ENCODE measurements around the gene KIF26B.

DNA sequence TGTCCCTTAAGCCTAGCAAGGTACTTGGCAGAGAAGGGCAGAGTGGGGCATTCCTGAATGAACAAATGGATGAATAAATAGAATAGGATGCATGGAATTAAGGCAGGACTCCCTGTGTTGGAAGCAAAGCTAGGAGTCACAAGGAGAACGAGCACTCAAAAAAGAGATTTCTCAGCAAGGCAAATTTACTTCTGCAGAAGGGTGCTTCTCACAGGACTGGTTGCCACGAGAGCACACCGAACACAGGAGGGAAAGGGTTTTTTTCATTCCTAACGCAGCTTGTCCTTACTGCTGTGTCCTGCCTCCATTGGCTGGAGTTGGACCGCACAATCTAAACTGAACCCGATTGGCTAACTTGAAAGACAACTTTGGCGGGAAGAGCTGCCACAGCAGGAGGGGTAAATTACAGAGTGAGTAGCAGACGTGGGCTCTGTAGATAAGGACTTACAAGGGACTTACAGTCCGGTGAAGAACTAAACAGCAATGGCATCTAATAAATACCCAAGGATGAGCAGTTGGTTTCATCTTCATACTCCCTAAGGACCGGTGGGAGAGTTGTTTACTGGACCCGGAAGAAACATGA, 52.4 kb downstream of the KIF26B start:
- TF ChIP-seq, protein P1, sequence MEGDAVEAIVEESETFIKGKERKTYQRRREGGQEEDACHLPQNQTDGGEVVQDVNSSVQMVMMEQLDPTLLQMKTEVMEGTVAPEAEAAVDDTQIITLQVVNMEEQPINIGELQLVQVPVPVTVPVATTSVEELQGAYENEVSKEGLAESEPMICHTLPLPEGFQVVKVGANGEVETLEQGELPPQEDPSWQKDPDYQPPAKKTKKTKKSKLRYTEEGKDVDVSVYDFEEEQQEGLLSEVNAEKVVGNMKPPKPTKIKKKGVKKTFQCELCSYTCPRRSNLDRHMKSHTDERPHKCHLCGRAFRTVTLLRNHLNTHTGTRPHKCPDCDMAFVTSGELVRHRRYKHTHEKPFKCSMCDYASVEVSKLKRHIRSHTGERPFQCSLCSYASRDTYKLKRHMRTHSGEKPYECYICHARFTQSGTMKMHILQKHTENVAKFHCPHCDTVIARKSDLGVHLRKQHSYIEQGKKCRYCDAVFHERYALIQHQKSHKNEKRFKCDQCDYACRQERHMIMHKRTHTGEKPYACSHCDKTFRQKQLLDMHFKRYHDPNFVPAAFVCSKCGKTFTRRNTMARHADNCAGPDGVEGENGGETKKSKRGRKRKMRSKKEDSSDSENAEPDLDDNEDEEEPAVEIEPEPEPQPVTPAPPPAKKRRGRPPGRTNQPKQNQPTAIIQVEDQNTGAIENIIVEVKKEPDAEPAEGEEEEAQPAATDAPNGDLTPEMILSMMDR (IDR thresholded peaks at IDR 0.05; ENCODE audit: low read depth, low read length), result no peak
- TF ChIP-seq, protein P2, sequence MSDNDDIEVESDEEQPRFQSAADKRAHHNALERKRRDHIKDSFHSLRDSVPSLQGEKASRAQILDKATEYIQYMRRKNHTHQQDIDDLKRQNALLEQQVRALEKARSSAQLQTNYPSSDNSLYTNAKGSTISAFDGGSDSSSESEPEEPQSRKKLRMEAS (IDR thresholded peaks at IDR 0.05; ENCODE audit: low read depth, low read length), result no peak
- TF ChIP-seq POLR2A (IDR thresholded peaks at IDR 0.05; ENCODE audit: extremely low read depth, insufficient read length) (no peak), MYC (IDR thresholded peaks at IDR 0.05; ENCODE audit: low read depth, low read length) (no peak)

All from NB4 (cell line).